Ovary (tissue), 9 donors: ENCODE results near the gene WWTR1. TPM values are rescaled to one million over a fixed set of nuclear protein-coding genes. Genes with fewer than 3 reads are reported as not detected.

ENCODE experiments used
- DNase-seq, 5 donors: peaks; one replicate each; pipeline ENCODE4 v3.0.0-alpha.2; 2019 to 2020
- H3K27ac ChIP-seq, 2 donors: fragments of 200-600 bp; one replicate each; pipeline versions ENCODE4 v1.5.1 to v1.8.0; 2019 to 2022
- H3K27me3 ChIP-seq: fragments of 200-600 bp; one replicate; pipeline ENCODE4 v1.8.0; 2022
- H3K36me3 ChIP-seq: fragments of 200-600 bp; sonication (generic); one replicate; pipeline ENCODE4 v1.5.1; 2019
- H3K4me1 ChIP-seq: one replicate; pipeline ENCODE4 v1.8.1; 2013; ENCODE audit warnings: mild to moderate bottlenecking, moderate library complexity; ENCODE audit not compliant: insufficient read depth
- H3K4me3 ChIP-seq: fragments of 200-600 bp; sonication (generic); one replicate; pipeline ENCODE4 v1.5.1; 2017
- H3K9me3 ChIP-seq, 2 donors: fragments of 200-600 bp in 1 of 2; sonication (generic) in 1 of 2; one replicate each; pipeline versions ENCODE4 v1.5.1 to v1.8.1; 2013 to 2019; ENCODE audit warnings: mild to moderate bottlenecking in 1 of 2, moderate library complexity in 1 of 2
- EP300 ChIP-seq: sonication (generic); formaldehyde crosslinking; IDR thresholded peaks from one replicate; pipeline ENCODE4 v1.6.1; 2017; ENCODE audit warnings: antibody characterized with exemption
- POLR2A ChIP-seq: fragments of 450-650 bp; IDR thresholded peaks from one replicate; pipeline ENCODE4 v1.6.1; 2017; ENCODE audit warnings: antibody characterized with exemption, mild to moderate bottlenecking, moderate library complexity
- WGBS, 3 donors: extraction: QIAGEN DNeasy Blood & Tissue Kit in 1 of 3; methylation state at CpG; one replicate each; pipeline versions ENCODE4 v1.1.5 to v1.1.7; 2013 to 2017; 5-methylcytosine and 5-hydroxymethylcytosine counted together
- intact Hi-C, 4 donors: fragments of 100-400 bp; cut with DNase I; formaldehyde crosslinking; loops; one replicate each; pipeline versions ENCODE4 v1.11.0 to v1.15.1; 2022 to 2023
- polyA plus RNA-seq, 2 donors: library from polyadenylated mRNA; stranded (reverse); fragments of 200-250 nt in 1 of 2; fragments of 350-450 nt in 1 of 2; fragmentation: Illumina TruSeq in 1 of 2; extraction: RNeasy Lipid Tissue Mini Kit (QIAGEN cat#74804) in 1 of 2; gene quantifications; one replicate each; pipeline ENCODE4 v1.2.3, GENCODE V29; 2013 to 2014
- total RNA-seq, 7 donors: library from RNA; depleted of rRNA in 2 of 7; stranded (reverse); fragments of >200 nt in 2 of 7; fragmentation: NEBNext Ultra II Directional in 3 of 7; extraction: Animal tissue kit (Norgen Biotek cat#: 25700) in 3 of 7; gene quantifications; one replicate each; pipeline versions ENCODE4 v1.1.0 to v1.2.4, GENCODE V29; 2016 to 2023
- TF ChIP-seq, protein P1 (sequence below), 3 donors: fragments of 450-650 bp in 2 of 3; fragments of 200-600 bp in 1 of 3; IDR thresholded peaks; one replicate each; pipeline versions ENCODE4 v1.5.1 to v1.8.0; 2016 to 2022; ENCODE audit warnings: antibody characterized with exemption in 3 of 3, mild to moderate bottlenecking in 1 of 3
- donor health status: DM: no; HTN: no; CAD: no; lungs with moderate emphysema.
- donor health status: DM: no; HTN: no; CAD: no.
- donor health status: Bipolar disorder and iron deficiency.
- donor health status: DM: yes; HTN: yes; CAD: no.
- donor health status: DM: no; HTN: no; CAD: no.
- donor health status: DM: yes; HTN: yes; CAD: no.

The WWTR1 gene
- total and polyA plus RNA-seq, 9 donors = 65.4 to 160 (median 96.4) TPM

DNA sequence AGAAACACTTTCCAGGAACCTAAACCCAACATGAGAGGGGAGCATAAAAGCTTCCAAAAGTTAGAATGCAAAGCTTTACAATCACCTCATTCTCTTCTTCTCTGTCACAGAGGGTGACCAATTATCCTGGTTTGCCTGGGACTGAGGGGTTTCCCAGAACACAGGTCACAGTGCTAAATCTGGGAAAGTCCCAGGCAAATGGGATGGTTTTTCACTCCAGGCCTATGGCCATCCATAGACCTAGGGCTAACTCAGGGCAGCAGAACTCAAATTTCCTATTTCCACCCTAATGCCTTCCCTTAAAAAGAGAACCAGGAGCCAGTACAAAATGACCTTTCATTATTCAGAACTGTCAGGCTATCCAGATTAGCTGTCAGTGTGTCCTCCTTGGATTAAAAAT is 106.3 kb downstream of the WWTR1 start:
- Histone ChIP-seq H3K4me1 (peaks cover 30% of the 10 kb centered on the region), H3K9me3 (no peaks in the 10 kb centered on the region), H3K27me3 (no peaks in the 10 kb centered on the region), H3K4me3 (no peak overlapping the region), H3K27ac (peak overlapping the region in 1 of 2 donors; percentile 65), H3K36me3 (no peaks in the 10 kb centered on the region)
- no peak for DNase-seq
- TF ChIP-seq POLR2A (no peak), EP300 (no peak)
- TF ChIP-seq, protein P1, sequence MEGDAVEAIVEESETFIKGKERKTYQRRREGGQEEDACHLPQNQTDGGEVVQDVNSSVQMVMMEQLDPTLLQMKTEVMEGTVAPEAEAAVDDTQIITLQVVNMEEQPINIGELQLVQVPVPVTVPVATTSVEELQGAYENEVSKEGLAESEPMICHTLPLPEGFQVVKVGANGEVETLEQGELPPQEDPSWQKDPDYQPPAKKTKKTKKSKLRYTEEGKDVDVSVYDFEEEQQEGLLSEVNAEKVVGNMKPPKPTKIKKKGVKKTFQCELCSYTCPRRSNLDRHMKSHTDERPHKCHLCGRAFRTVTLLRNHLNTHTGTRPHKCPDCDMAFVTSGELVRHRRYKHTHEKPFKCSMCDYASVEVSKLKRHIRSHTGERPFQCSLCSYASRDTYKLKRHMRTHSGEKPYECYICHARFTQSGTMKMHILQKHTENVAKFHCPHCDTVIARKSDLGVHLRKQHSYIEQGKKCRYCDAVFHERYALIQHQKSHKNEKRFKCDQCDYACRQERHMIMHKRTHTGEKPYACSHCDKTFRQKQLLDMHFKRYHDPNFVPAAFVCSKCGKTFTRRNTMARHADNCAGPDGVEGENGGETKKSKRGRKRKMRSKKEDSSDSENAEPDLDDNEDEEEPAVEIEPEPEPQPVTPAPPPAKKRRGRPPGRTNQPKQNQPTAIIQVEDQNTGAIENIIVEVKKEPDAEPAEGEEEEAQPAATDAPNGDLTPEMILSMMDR (IDR thresholded peaks at IDR 0.05) = no peak
- intact Hi-C loops = no loop called here

DNA sequence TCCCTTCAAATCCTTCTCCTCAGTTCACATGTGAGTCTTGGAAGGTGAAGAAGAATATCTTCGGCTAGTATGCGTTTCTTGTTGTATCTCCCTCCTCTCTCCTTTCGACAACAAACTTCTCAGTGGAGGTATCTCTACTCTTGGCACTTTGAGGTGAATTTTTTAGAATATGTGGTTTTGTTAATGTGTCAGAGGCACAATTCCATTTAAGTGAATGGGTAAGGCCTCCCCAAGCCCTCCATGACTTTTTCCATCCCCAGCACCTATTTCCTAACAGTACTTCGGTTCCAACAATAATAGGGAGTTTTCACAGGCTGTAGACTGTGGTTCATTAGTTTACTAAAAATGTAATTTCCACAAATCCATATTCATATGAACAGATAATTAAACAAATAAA is 109.2 kb downstream of the WWTR1 start:
- WGBS, 3 donors = 25 to 40% (median 36%) methylated on average over 4 of the region's 4 CpGs
- Histone ChIP-seq H3K9me3 (no peaks in the 10 kb centered on the region), H3K4me1 (peaks cover 28% of the 10 kb centered on the region), H3K27me3 (no peaks in the 10 kb centered on the region), H3K27ac (peak overlapping the region; percentile 49 to 87), H3K36me3 (no peaks in the 10 kb centered on the region), H3K4me3 (no peak overlapping the region)
- TF ChIP-seq EP300 (no peak), POLR2A (no peak)
- TF ChIP-seq, protein P1 (IDR thresholded peaks at IDR 0.05) = no peak
- intact Hi-C loops = loop anchor here in 1 of 4 donors (5.0 kb wide), 1 partner anchor 109 kb away; the partner anchor contains the start of gene WWTR1
- no peak for DNase-seq

DNA sequence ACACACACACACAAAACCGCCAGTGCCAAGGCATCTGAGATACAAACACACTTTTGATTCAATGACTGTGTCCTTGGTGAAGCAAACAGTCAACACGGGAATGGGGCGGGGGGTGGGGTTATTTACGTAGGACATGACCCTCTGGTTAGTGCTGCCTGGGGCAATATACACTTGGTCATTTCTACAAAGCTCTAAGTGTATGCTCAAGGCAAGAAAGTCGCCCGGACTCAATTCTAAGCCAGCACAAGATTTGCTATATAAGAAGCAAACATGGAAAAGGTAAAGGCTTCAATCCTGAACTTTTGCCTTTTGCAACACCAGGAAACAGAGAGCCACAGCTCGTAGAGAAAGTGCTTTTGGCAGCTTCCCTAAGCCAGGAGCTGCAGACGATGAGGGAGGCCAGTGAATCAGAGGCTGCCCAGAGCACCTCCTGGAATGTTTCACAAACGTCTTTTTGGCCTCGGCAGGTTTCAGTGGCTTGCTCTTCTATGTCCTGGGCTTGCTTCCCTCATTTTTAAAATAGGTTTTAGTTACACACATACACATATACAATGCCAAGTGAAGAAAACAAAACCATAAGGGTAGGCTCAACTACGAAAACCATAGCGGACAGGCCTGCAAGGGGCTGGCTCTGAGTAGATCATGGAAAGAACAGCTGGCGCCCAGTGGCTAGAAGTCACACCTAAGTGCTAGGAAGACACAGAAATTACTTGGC is 109.7 kb downstream of the WWTR1 start:
- WGBS, 3 donors = 11 to 15% (median 13%) methylated on average over 13 of the region's 13 CpGs

DNA sequence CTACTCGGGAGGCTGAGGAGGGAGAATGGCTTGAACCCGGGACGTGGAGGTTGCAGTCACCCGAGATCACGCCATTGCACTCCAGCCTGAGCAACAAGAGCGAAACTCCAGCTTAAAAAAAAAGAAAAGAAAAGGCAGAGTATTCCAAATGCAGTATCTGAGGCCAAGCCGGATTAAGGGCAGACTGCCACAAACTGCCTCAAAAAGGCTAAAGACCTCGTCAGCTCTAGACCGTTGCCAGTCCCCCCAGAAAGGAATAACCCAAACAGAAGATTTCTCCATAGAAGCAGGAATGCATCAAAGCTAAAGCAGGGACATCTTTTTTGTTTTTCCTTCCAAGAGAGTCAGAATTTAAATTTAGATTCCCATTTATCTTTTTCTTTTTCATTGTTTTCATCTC is 110.4 kb downstream of the WWTR1 start:
- Histone ChIP-seq H3K9me3 (no peaks in the 10 kb centered on the region), H3K4me3 (no peak overlapping the region), H3K4me1 (peaks cover 26% of the 10 kb centered on the region), H3K27me3 (no peaks in the 10 kb centered on the region), H3K27ac (peak overlapping the region in 1 of 2 donors; percentile 87), H3K36me3 (no peaks in the 10 kb centered on the region)
- intact Hi-C loops = loop anchor here in 1 of 4 donors (5.0 kb wide), 1 partner anchor 110 kb away; the partner anchor contains the start of gene WWTR1
- 4 to 5% (median 5%) methylated on average over 9 of the region's 9 CpGs for WGBS, 3 donors
- DNase-seq = peak; percentile 88 to 94 (median 92)
- TF ChIP-seq, protein P1 (IDR thresholded peaks at IDR 0.05) = no peak
- TF ChIP-seq EP300 = no peak
- TF ChIP-seq POLR2A = no peak

More for the DNA sequence above, 109.7 kb downstream of the WWTR1 start:
- peaks cover 29% of the 10 kb centered on the region for H3K4me1 ChIP-seq
- no peak overlapping the region for H3K4me3 ChIP-seq
- no peaks in the 10 kb centered on the region for H3K36me3 ChIP-seq
- H3K27me3 ChIP-seq = no peaks in the 10 kb centered on the region
- no peak for TF ChIP-seq POLR2A
- no peak for TF ChIP-seq EP300
- TF ChIP-seq, protein P1 (IDR thresholded peaks at IDR 0.05) = no peak
- H3K27ac ChIP-seq = peak overlapping the region; percentile 49 to 87
- no peaks in the 10 kb centered on the region for H3K9me3 ChIP-seq
- DNase-seq = peak; percentile 56 to 71 (median 67)
- intact Hi-C loops = loop anchor here in 1 of 4 donors (5.0 kb wide), 1 partner anchor 109 kb away; the partner anchor contains the start of gene WWTR1
